Adrenal gland (tissue), 5 donors: Measurements from ENCODE around the gene STK40.

Experiments
- POLR2A ChIP-seq, 2 donors: fragments of 450-650 bp; IDR thresholded peaks; one replicate each; pipeline ENCODE4 v1.6.1; 2017; ENCODE audit warnings: antibody characterized with exemption in 2 of 2, mild to moderate bottlenecking in 2 of 2, moderate library complexity in 1 of 2
- TF ChIP-seq, protein P1 (sequence below), 6 experiments: fragments of 450-650 bp in 4 of 6; fragments of 200-600 bp in 2 of 6; sonication (generic) in 1 of 6; IDR thresholded peaks; 1 replicate in 5 of 6; 2 replicates in 1 of 6; pipeline versions ENCODE4 v1.5.1 to v1.8.0; 2016 to 2021; ENCODE audit warnings: antibody characterized with exemption in 6 of 6, mild to moderate bottlenecking in 2 of 6, moderate library complexity in 1 of 6
- donor health status: DM: no; HTN: no; CAD: no.

DNA sequence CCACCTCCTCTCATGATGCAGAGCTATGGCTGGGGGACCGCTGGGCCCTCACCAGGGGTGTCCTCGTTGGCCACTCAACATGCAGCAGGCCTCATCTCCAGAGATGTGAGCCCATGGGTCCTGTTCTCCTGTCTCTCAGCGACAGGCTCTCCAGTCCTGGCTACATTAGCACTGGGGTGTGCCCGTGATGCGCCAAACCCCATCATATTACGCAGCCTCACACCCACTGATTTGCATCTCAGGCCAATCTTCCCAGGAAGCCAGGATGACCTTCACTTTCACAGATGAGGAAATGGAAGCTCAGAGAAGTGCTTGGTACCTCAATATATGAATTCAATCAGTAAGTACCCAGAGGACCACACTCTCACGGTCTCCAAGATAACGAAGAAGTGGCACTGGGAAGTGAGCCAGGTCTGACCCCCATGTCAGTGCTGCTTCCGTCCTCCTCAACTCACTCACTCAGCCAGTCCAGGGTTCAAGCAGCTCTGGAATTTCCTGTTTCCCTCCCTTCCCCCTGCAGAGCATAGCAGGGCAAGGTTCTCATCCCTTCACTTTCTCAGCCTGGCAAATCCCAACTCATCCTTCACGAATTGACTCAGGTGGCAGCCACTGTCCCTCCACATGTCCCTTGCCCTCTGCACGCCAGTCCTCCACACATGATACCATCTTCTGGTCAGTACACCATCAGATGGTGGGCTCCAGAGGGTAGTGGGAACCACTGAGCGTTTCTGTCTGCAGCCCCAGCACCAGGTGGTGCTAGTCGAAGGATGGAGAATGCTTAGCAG, 33.4 kb downstream of the STK40 start:
- no peak for TF ChIP-seq POLR2A (IDR thresholded peaks at IDR 0.05)
- TF ChIP-seq, protein P1, sequence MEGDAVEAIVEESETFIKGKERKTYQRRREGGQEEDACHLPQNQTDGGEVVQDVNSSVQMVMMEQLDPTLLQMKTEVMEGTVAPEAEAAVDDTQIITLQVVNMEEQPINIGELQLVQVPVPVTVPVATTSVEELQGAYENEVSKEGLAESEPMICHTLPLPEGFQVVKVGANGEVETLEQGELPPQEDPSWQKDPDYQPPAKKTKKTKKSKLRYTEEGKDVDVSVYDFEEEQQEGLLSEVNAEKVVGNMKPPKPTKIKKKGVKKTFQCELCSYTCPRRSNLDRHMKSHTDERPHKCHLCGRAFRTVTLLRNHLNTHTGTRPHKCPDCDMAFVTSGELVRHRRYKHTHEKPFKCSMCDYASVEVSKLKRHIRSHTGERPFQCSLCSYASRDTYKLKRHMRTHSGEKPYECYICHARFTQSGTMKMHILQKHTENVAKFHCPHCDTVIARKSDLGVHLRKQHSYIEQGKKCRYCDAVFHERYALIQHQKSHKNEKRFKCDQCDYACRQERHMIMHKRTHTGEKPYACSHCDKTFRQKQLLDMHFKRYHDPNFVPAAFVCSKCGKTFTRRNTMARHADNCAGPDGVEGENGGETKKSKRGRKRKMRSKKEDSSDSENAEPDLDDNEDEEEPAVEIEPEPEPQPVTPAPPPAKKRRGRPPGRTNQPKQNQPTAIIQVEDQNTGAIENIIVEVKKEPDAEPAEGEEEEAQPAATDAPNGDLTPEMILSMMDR (IDR thresholded peaks at IDR 0.05), result no peak
